HG02870 (cell line): ENCODE data around the gene ESR2.
"Not testable (repeated sequence)": the region's sequence is repeated elsewhere in the genome, so short reads cannot be mapped to it uniquely, and the experiment has no call there.

Source experiments
- ATAC-seq: cut with Tn5 transposase; IDR thresholded peaks from one replicate; pipeline ENCODE4 v1.9.1; 2021; ENCODE audit warnings: mild to moderate bottlenecking, moderate library complexity; ENCODE audit not compliant: unreplicated experiment

The ESR2 gene

GRCh38 chr14:64049616-64050381, 244.4 kb downstream of the ESR2 start:
- ATAC-seq = no peak

- no peak for ATAC-seq
These were observed 249.1 kb downstream of the ESR2 start for GRCh38 chr14:64045091-64045490.

GRCh38 chr14:64043296-64043695, 250.9 kb downstream of the ESR2 start:
- not testable (repeated sequence) for ATAC-seq

- ATAC-seq = no peak
These were observed 254.1 kb downstream of the ESR2 start for GRCh38 chr14:64040044-64040443.

DNA sequence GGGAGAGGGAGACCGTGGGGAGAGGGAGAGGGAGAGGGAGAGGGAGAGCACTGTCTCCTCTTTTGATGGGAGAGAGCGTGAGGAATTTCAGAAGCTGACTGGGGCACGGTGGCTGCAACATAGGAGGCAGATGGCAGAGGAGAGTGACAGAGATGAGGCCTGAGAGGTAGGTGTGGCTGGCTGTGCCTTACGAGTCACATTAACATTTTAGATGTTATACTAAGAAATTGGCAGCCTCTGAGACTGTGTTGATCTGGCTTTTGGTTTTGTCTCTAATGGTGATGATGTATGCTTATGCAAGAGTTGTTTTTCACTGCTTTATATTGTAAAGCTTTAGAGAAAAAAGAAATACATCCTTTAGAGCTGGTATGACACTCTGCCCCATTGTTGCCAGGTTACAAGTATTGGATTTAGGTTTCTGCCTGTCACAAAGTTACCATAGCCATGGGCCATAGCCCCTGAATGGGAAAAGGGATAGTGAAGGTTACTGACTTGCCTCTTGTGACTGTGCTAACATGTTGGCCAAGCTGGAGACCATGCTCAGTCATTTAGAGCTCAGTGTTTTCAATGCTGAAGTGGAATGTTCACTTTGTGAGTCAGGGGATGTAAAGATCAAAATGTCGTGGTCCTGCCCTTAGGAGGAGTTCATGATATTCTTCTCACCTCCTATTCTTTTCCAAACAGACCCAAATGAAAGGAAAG, 255.2 kb downstream of the ESR2 start:
- ATAC-seq = no peak

DNA sequence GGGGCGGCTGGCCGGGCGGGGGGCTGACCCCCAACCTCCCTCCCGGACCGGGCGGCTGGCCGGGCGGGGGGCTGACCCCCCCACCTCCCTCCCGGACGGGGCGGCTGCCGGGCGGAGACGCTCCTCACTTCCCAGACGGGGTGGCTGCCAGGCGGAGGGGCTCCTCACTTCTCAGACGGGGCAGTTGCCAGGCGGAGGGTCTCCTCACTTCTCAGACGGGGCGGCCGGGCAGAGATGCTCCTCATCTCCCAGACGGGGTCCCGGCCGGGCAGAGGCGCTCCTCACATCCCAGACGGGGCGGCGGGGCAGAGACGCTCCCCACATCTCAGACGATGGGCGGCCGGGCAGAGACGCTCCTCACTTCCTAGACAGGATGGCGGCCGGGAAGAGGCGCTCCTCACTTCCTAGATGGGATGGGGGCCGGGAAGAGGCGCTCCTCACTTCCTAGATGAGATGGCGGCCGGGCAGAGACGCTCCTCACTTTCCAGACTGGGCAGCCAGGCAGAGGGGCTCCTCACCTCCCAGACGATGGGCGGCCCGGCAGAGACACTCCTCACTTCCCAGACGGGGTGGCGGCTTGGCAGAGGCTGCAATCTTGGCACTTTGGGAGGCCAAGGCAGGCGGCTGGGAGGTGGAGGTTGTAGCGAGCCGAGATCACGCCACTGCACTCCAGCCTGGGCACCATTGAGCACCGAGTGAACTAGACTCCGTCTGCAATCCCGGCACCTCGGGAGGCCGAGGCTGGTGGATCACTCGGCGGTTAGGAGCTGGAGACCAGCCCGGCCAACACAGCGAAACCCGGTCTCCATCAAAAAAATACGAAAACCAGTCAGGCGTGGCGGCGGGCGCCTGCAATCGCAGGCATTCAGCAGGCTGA, 256.1 kb downstream of the ESR2 start:
- not testable (repeated sequence) for ATAC-seq

DNA sequence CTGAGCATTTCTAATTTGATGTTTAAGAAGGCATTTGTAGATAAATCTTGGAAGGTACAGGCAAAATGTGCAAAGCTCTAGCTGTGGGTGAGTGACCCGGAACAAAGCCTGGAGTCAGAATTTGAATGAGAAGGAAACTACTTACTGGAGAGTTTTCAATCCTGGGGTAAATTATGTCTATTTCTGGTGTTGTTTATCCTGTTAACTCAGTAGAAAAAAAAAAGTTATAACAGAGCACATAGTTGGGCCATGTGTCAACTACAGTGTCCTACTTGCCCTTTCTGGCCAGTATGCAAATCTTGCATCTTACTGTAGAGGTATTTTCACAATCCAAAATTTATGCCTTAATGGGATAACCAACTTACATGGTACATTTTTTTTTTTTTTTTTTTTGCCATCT, 259.0 kb downstream of the ESR2 start:
- ATAC-seq = no peak
